Measurements from ENCODE around the gene PNPLA2. TPM values are rescaled to one million over a fixed set of nuclear protein-coding genes. Genes with fewer than 3 reads are reported as not detected.
A peak's percentile ranks its signal among the peaks of the same experiment; 100 is the strongest.

Gene PNPLA2
- total RNA-seq, 4 donors from 2014 or later = 62.8 to 107 (median 77.6) TPM

DNA sequence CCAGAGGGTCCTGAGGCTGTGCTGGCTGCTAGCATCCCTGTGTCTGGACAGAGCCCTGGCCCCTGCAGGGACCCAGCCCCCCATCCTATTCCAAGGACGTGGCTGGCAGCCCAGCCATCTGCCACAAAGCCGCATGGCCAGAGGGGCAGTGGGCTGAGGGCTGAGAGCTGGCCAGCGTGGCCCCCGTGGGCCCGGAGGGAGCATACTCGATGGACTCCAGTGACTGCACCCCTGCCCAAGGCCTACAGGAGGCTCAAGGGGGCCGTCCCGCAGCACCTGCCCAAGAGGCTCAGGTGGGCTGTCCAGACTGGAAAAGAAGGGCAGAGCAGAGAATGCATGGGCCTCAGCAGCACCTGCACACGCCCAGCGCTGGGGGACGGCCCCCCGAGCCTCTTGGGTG is 37.1 kb downstream of the PNPLA2 start:
- Histone ChIP-seq H3K4me1 (peaks cover 29 to 92% (median 66%) of the 10 kb centered on the region in 4 donors), H3K27me3 (no peaks in the 10 kb centered on the region), H3K27ac (replicated peaks in 1 of 4) (no peak overlapping the region), H3K36me3 (peaks cover 0 to 43% (median 13%) of the 10 kb centered on the region in 4 donors), H3K9me3 (no peaks in the 10 kb centered on the region), H3K4me3 (no peak overlapping the region)
- DNase-seq (ENCODE audit: extremely low spot score) = no peak
- TF ChIP-seq, protein P1, sequence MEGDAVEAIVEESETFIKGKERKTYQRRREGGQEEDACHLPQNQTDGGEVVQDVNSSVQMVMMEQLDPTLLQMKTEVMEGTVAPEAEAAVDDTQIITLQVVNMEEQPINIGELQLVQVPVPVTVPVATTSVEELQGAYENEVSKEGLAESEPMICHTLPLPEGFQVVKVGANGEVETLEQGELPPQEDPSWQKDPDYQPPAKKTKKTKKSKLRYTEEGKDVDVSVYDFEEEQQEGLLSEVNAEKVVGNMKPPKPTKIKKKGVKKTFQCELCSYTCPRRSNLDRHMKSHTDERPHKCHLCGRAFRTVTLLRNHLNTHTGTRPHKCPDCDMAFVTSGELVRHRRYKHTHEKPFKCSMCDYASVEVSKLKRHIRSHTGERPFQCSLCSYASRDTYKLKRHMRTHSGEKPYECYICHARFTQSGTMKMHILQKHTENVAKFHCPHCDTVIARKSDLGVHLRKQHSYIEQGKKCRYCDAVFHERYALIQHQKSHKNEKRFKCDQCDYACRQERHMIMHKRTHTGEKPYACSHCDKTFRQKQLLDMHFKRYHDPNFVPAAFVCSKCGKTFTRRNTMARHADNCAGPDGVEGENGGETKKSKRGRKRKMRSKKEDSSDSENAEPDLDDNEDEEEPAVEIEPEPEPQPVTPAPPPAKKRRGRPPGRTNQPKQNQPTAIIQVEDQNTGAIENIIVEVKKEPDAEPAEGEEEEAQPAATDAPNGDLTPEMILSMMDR (IDR thresholded peaks at IDR 0.05) = no peak
- TF ChIP-seq EP300 (IDR thresholded peaks at IDR 0.05) (no peak), POLR2A (IDR thresholded peaks at IDR 0.05; ENCODE audit: low read depth) (no peak), POLR2AphosphoS5 (IDR thresholded peaks at IDR 0.05) (no peak)
- intact Hi-C loops (cut with DNase I) = no loop called here
- WGBS = no CpG with 5 or more reads among the region's 12 CpGs

DNA sequence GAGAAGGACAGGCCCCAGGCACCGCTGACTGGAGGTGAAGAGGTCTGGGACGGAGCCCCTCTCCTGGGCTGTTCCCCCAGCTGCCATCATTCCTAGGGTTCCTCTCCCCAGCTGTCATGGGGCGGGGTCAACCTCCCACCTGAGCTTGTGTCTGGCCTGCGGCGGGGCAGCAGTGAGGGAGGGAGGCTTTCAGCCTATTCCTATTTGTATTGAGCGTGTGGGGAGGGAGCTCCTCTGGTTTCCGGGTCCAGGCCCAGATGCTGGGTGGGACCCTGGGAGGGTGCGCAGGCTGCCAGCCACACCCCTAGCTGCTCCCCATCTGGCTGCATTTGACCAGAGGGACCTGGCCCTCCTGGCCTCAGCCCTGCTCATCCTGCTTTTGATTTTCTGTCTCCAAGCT is 37.7 kb downstream of the PNPLA2 start:
- no peak for TF ChIP-seq POLR2AphosphoS5 (IDR thresholded peaks at IDR 0.05)
- Histone ChIP-seq H3K27me3 (no peaks in the 10 kb centered on the region), H3K27ac (replicated peaks in 1 of 4) (no peak overlapping the region), H3K36me3 (peaks cover 0 to 41% (median 13%) of the 10 kb centered on the region in 4 donors), H3K4me1 (peaks cover 26 to 87% (median 61%) of the 10 kb centered on the region in 4 donors), H3K4me3 (no peak overlapping the region), H3K9me3 (no peaks in the 10 kb centered on the region)
- intact Hi-C loops (cut with DNase I) = no loop called here
- WGBS = 57% methylated on average over 4 of the region's 8 CpGs
- no peak for DNase-seq (ENCODE audit: extremely low spot score)

DNA sequence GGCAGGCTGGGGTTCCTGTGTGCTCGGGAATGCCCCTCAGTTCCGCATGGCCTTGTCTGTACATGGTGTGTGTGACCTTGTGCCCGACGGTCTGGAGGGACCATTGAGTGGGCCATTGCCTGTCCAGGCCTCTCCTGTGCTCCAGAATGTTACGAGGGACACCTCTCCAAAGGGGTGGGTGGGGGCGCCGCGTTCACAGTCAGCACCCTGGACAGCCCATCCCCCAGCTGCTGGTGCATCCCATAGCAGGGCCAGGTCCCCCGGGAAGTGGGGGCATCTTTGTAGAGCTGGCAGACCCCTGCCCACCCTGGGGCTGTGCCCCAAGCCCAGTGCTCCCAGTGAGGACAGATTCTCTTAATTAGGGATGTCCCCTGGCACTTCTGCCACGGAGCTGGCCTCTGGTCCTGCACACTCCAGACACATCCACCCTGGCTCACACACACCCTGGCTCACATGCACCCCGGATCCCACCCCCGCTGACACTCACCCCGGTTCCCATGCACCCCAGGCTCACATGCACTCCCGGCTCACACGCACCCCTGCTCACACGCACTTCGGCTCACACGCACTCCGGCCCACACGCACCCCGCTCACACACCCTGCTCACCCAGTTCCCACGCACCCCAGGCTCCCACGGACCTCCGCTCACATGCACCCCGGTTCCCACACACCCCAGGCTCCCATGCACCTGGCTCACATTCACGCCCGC is 39.5 kb downstream of the PNPLA2 start:
- whole genome bisulfite sequencing = 81% methylated on average over 20 of the region's 27 CpGs
- TF ChIP-seq, protein P1 (IDR thresholded peaks at IDR 0.05) = no peak
- no peak for TF ChIP-seq POLR2A (IDR thresholded peaks at IDR 0.05; ENCODE audit: low read depth)
- no peak for TF ChIP-seq EP300 (IDR thresholded peaks at IDR 0.05)
- no peak for TF ChIP-seq POLR2AphosphoS5 (IDR thresholded peaks at IDR 0.05)
- Histone ChIP-seq H3K4me1 (peaks cover 32 to 82% (median 60%) of the 10 kb centered on the region in 4 donors), H3K9me3 (no peaks in the 10 kb centered on the region), H3K27ac (replicated peaks in 1 of 4) (no peak overlapping the region), H3K36me3 (peaks cover 8 to 44% (median 22%) of the 10 kb centered on the region in 4 donors), H3K27me3 (no peaks in the 10 kb centered on the region), H3K4me3 (no peak overlapping the region)
- intact Hi-C loops (cut with DNase I) = no loop called here
- no peak for DNase-seq (ENCODE audit: extremely low spot score)

DNA sequence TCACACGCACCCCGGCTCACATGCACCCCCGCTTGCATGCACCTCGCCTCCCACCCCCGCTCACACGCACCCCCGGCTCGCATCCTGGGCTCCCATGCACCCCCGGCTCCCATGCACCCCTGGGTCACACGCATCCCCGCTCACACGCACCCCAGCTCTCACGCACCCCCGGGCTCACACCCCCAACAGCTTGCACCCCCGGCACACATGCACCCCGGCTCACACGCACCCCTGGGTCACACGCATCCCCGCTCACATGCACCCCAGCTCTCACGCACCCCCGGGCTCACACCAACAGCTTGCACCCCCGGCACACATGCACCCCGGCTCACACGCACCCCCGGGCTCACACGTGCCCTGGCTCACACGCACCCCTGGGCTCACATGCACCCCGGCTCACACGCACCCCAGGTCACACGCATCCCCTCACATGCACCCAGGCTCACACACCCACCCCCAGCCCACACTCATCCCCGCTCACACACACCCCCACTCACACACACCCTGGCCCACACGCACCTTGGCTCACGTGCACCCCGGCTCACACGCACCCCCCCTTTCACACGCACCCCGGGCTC is 40.1 kb downstream of the PNPLA2 start:
- Histone ChIP-seq H3K27ac (replicated peaks in 1 of 4) (no peak overlapping the region), H3K4me3 (peak overlapping the region in 1 of 4 donors; percentile 31), H3K27me3 (no peaks in the 10 kb centered on the region), H3K9me3 (no peaks in the 10 kb centered on the region), H3K36me3 (peaks cover 12 to 45% (median 28%) of the 10 kb centered on the region in 4 donors), H3K4me1 (peaks cover 28 to 77% (median 57%) of the 10 kb centered on the region in 4 donors)
- 78% methylated on average over 34 of the region's 37 CpGs for WGBS
- DNase-seq (ENCODE audit: extremely low spot score) = no peak
- intact Hi-C loops (cut with DNase I) = no loop called here
- TF ChIP-seq, protein P1 (IDR thresholded peaks at IDR 0.05) = no peak
- TF ChIP-seq EP300 (IDR thresholded peaks at IDR 0.05) = no peak
- TF ChIP-seq POLR2AphosphoS5 (IDR thresholded peaks at IDR 0.05) = no peak

DNA sequence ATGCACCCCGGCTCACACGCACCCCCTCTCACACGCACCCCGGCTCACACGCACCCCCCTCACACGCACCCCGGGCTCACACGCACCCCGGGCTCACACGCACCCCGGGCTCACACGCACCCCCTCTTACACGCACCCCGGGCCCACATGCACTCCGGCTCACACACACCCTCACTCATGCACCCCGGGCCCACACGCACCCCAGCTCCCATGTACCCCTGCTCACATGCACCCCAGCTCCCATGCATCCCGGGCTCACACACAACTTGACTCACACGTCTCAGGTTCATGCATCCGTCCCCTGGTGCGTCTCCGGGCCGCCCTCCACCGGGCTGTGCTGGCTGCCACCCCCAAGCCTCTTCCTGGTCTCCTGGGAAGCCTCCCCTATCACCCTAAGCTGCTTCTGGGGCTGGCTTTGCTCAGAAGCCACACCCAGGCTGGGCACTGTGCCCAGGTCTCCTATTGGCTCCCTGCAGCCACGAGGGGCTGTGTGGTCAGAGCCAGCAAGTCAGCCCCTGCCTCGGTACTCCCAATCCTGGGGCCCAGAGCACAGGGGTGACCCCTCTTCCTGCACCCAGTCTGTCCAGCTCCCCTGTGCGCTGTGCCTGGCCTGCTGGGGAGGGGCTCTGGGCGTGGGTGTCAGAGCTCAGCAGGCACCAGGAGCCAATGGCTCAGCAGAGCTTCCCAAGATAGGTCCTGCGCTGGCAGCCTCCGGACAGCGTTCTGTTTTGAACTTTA is 40.8 kb downstream of the PNPLA2 start:
- TF ChIP-seq POLR2A (IDR thresholded peaks at IDR 0.05; ENCODE audit: low read depth) (no peak), POLR2AphosphoS5 (IDR thresholded peaks at IDR 0.05) (peak in 1 of 2 donors; percentile 35)
- WGBS = 27% methylated on average over 12 of the region's 31 CpGs
- H3K27ac ChIP-seq (replicated peaks in 1 of 4) = peak overlapping the region; percentile 37 to 82 (median 51)
- H3K9me3 ChIP-seq = no peaks in the 10 kb centered on the region
- DNase-seq (ENCODE audit: extremely low spot score) = no peak
- peak overlapping the region; percentile 11 to 31 (median 22) for H3K4me3 ChIP-seq
- no peaks in the 10 kb centered on the region for H3K27me3 ChIP-seq
- intact Hi-C loops (cut with DNase I) = no loop called here
- peaks cover 28 to 71% (median 54%) of the 10 kb centered on the region in 4 donors for H3K4me1 ChIP-seq
- H3K36me3 ChIP-seq = peaks cover 20 to 45% (median 29%) of the 10 kb centered on the region in 4 donors

Measured in esophagus muscularis mucosa (tissue), 4 donors.